Fibroblast of lung (primary cell): ENCODE results near the gene ORC1. TPM values are rescaled to one million over a fixed set of nuclear protein-coding genes. Genes with fewer than 3 reads are reported as not detected.

ENCODE experiments used
- DNase-seq, 2 donors: peaks; one replicate each; pipeline versions ENCODE4 v3.0.0 to v3.0.0-alpha.2; 2010; ENCODE audit warnings: low read depth in 2 of 2
- H2AFZ ChIP-seq: 2 replicates; pipeline ENCODE4 v1.5.1; 2012; ENCODE audit warnings: low read length, control low read depth, inconsistent platforms
- H3K27ac ChIP-seq: 2 replicates; pipeline ENCODE4 v1.5.1; 2011; ENCODE audit warnings: low read length, control low read depth; ENCODE audit not compliant: insufficient read depth
- H3K27me3 ChIP-seq: 2 replicates; pipeline ENCODE4 v1.5.1; 2011; ENCODE audit warnings: mild to moderate bottlenecking, low read length; ENCODE audit not compliant: control insufficient read depth, insufficient read depth
- H3K36me3 ChIP-seq: 2 replicates; pipeline ENCODE4 v1.5.1; 2011; ENCODE audit warnings: low read length; ENCODE audit not compliant: control insufficient read depth, insufficient read depth
- H3K4me1 ChIP-seq: 2 replicates; pipeline ENCODE4 v1.5.1; 2011; ENCODE audit warnings: low read length; ENCODE audit not compliant: control insufficient read depth, insufficient read depth; ENCODE audit errors: extremely low read depth
- H3K4me2 ChIP-seq: 2 replicates; pipeline ENCODE4 v1.5.1; 2011; ENCODE audit warnings: low read length, control low read depth; ENCODE audit not compliant: insufficient read depth; ENCODE audit errors: extremely low read depth
- H3K4me3 ChIP-seq, 4 experiments: fragments of 200-600 bp in 1 of 4; sonication (generic) in 1 of 4; replicated peaks in 1 of 4; 2 replicates each; pipeline ENCODE4 v1.5.1; 2011 to 2016; ENCODE audit warnings: low read length in 4 of 4, low read depth in 3 of 4, mild to moderate bottlenecking in 3 of 4, control low read depth in 2 of 4, inconsistent platforms in 1 of 4, mixed read lengths in 1 of 4; ENCODE audit not compliant: insufficient read depth in 1 of 4; ENCODE audit errors: control extremely low read depth in 1 of 4
- H3K79me2 ChIP-seq: 2 replicates; pipeline ENCODE4 v1.5.1; 2012; ENCODE audit warnings: mild to moderate bottlenecking, low read length, inconsistent platforms; ENCODE audit not compliant: control insufficient read depth, insufficient read depth
- H3K9ac ChIP-seq: 2 replicates; pipeline ENCODE4 v1.5.1; 2011; ENCODE audit warnings: mild to moderate bottlenecking, low read length, control low read depth; ENCODE audit not compliant: insufficient read depth
- H3K9me3 ChIP-seq: 2 replicates; pipeline ENCODE4 v1.5.1; 2012; ENCODE audit warnings: low read depth, low read length; ENCODE audit not compliant: control insufficient read depth, insufficient read depth
- H4K20me1 ChIP-seq: 2 replicates; pipeline ENCODE4 v1.5.1; 2011; ENCODE audit warnings: low read length; ENCODE audit not compliant: control insufficient read depth, insufficient read depth; ENCODE audit errors: extremely low read depth
- EZH2 ChIP-seq: IDR thresholded peaks from 2 replicates; pipeline ENCODE4 v1.5.1; 2012; ENCODE audit warnings: low read length, control low read depth, mild to moderate bottlenecking; ENCODE audit errors: missing control alignments
- polyA plus RNA-seq, 2 donors: library from polyadenylated mRNA; depleted of rRNA in 1 of 2; stranded (reverse) in 1 of 2; unstranded in 1 of 2; fragments of >200 nt; gene quantifications; 2 replicates each; pipeline ENCODE4 v1.2.1, GENCODE V29; 2011 to 2012; ENCODE audit warnings: missing spikeins in 1 of 2
- total RNA-seq: library from RNA; depleted of rRNA; stranded (reverse); fragments of >200 nt; gene quantifications from 2 replicates; pipeline ENCODE4 v1.2.1, GENCODE V29; 2014
- TF ChIP-seq, protein P1 (sequence below), 2 donors: IDR thresholded peaks in 1 of 2; conservative IDR thresholded peaks in 1 of 2; 1 replicate in 1 of 2; 2 replicates in 1 of 2; pipeline ENCODE4 v1.5.1; 2011 to 2012; ENCODE audit warnings: low read length in 2 of 2, control low read depth in 1 of 2, inconsistent platforms in 1 of 2, low read depth in 1 of 2, mild to moderate bottlenecking in 1 of 2

Gene ORC1
- total and polyA plus RNA-seq, 2 donors (not counting 1 experiment from before 2014, with no cell fraction given): 0.83 to 3.6 TPM

DNA sequence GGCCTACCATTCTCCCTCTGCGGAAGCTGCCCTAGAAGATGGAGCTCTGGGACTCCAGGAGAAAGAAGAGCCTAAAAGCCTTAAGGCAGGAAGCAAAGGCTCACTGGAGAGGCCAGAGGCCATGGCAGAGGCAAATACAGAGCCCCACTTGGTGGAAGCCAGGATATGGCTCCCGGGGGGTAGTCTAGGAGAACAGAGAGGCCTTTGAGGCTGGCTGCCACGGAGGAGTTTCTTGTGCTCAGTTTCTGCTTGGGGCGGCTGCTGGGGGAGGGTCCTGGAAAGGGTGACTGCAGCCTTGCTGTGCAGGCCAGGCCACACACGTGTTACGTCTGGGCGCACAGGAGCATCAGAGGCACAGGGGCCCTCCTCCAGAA, 43.6 kb downstream of the ORC1 start:
- no peak for TF ChIP-seq EZH2
- TF ChIP-seq, protein P1, sequence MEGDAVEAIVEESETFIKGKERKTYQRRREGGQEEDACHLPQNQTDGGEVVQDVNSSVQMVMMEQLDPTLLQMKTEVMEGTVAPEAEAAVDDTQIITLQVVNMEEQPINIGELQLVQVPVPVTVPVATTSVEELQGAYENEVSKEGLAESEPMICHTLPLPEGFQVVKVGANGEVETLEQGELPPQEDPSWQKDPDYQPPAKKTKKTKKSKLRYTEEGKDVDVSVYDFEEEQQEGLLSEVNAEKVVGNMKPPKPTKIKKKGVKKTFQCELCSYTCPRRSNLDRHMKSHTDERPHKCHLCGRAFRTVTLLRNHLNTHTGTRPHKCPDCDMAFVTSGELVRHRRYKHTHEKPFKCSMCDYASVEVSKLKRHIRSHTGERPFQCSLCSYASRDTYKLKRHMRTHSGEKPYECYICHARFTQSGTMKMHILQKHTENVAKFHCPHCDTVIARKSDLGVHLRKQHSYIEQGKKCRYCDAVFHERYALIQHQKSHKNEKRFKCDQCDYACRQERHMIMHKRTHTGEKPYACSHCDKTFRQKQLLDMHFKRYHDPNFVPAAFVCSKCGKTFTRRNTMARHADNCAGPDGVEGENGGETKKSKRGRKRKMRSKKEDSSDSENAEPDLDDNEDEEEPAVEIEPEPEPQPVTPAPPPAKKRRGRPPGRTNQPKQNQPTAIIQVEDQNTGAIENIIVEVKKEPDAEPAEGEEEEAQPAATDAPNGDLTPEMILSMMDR (conservative IDR thresholded peaks at IDR 0.05 in 1 of 2, IDR thresholded peaks at IDR 0.05 in 1 of 2; ENCODE audit: low read depth in 1 of 2, low read length in 2 of 2): no peak
- Histone ChIP-seq H3K27me3 (no peaks in the 10 kb centered on the region), H3K9ac (no peak overlapping the region), H3K9me3 (no peaks in the 10 kb centered on the region), H3K27ac (no peak overlapping the region), H3K4me3 (no peak overlapping the region), H3K79me2 (peaks cover 17% of the 10 kb centered on the region), H4K20me1 (no peaks in the 10 kb centered on the region), H2AFZ (no peak overlapping the region), H3K4me2 (no peak overlapping the region), H3K36me3 (peaks cover 43% of the 10 kb centered on the region), H3K4me1 (peaks cover 8% of the 10 kb centered on the region)
- no peak for DNase-seq

DNA sequence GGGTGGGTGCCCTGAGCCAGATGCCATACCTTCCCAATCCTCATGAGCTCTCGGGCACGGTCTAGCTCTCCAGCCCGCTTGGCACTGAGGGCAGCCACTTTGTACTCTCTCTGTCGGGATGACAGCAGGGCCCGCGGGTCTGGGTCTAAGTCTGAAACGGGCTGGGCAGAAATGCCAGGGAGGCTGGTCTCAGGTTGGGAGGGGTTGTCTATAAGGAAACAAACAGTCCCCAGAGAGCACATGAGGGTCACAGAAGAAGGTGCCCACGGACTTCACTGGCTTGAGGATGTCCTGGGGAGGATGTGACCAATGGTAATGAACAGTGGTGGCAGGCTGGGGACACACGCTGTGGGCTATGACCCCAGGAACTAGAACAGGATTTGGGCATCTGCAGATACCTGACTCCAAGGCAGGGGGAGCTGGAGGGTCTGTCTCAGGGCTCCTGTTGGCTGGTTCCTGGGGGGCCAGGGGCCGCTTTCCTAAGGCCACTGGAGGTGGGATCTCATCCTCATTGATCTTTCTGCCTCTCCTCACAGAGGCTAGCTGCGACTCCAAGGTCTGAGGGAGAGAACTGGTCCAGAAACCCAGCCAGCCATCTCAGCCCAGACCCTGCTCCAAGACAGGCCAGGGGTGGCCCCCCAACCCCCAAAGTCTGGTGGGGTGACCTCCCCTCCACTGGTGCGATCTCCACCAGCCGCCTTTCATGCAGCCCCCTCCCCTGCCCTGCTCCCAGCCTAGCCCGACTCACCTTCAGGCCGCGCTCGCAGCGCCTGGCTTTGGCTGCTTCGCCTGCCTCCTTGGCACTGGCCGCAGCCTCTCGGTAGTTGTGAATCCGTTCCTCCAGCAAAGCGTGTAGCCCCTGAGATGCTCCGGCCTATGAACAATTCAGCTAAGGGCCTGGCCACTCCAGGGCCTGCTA, 44.3 kb downstream of the ORC1 start:
- Histone ChIP-seq H3K27ac (no peak overlapping the region), H3K9ac (no peak overlapping the region), H4K20me1 (no peaks in the 10 kb centered on the region), H3K4me1 (peaks cover 6% of the 10 kb centered on the region), H3K36me3 (peaks cover 46% of the 10 kb centered on the region), H3K4me2 (no peak overlapping the region), H3K9me3 (no peaks in the 10 kb centered on the region), H3K79me2 (peaks cover 11% of the 10 kb centered on the region), H2AFZ (no peak overlapping the region), H3K27me3 (no peaks in the 10 kb centered on the region), H3K4me3 (no peak overlapping the region)
- TF ChIP-seq, protein P1 (conservative IDR thresholded peaks at IDR 0.05 in 1 of 2, IDR thresholded peaks at IDR 0.05 in 1 of 2; ENCODE audit: low read depth in 1 of 2, low read length in 2 of 2): no peak
- TF ChIP-seq EZH2: no peak
- no peak for DNase-seq

DNA sequence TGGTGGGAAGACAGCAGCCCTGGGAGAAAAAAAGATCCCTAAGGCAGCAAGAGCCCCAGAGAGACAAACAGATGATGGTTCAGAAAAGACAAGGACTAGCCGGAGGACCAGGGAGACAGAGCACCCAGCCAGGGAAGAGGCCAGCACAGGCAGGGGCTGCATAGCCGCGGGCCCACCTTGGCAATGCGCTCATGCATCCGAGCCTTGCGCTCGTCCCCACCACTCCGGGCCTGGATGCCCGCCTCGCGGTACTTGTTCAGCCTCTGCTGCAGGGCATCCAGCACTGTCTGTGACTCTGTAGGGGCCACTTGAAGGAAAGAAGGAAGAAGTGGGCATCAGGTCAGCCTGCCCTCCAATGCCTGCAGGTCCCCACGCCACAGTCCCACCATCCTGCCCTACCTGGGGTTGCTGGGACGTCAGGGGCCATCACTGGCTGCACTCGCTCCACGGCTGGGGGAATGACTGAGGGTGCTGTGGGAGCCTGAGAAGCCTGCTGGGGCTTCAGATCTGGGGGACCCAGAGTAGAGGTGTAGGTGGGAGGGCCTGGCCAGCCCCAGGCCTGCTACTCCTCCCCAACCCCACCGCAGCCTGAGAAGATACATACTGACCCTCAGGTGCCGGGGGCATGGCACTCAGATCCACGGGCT, 45.2 kb downstream of the ORC1 start:
- Histone ChIP-seq H3K9ac (no peak overlapping the region), H3K36me3 (peaks cover 51% of the 10 kb centered on the region), H3K4me2 (no peak overlapping the region), H2AFZ (no peak overlapping the region), H3K79me2 (peaks cover 1% of the 10 kb centered on the region), H3K9me3 (no peaks in the 10 kb centered on the region), H3K4me3 (no peak overlapping the region), H3K4me1 (no peaks in the 10 kb centered on the region), H4K20me1 (no peaks in the 10 kb centered on the region), H3K27ac (no peak overlapping the region), H3K27me3 (no peaks in the 10 kb centered on the region)
- TF ChIP-seq EZH2: no peak
- TF ChIP-seq, protein P1 (conservative IDR thresholded peaks at IDR 0.05 in 1 of 2, IDR thresholded peaks at IDR 0.05 in 1 of 2; ENCODE audit: low read depth in 1 of 2, low read length in 2 of 2): no peak
- DNase-seq: no peak
